Measurements from ENCODE around the gene CPPED1. TPM values are rescaled to one million over a fixed set of nuclear protein-coding genes. Genes with fewer than 3 reads are reported as not detected.

The CPPED1 gene, protein sequence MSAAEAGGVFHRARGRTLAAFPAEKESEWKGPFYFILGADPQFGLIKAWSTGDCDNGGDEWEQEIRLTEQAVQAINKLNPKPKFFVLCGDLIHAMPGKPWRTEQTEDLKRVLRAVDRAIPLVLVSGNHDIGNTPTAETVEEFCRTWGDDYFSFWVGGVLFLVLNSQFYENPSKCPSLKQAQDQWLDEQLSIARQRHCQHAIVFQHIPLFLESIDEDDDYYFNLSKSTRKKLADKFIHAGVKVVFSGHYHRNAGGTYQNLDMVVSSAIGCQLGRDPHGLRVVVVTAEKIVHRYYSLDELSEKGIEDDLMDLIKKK
- polyA plus RNA-seq (2013, experiment 1 of 2): 36.4 TPM
- polyA plus RNA-seq (2013, experiment 2 of 2): 38.6 TPM

DNA sequence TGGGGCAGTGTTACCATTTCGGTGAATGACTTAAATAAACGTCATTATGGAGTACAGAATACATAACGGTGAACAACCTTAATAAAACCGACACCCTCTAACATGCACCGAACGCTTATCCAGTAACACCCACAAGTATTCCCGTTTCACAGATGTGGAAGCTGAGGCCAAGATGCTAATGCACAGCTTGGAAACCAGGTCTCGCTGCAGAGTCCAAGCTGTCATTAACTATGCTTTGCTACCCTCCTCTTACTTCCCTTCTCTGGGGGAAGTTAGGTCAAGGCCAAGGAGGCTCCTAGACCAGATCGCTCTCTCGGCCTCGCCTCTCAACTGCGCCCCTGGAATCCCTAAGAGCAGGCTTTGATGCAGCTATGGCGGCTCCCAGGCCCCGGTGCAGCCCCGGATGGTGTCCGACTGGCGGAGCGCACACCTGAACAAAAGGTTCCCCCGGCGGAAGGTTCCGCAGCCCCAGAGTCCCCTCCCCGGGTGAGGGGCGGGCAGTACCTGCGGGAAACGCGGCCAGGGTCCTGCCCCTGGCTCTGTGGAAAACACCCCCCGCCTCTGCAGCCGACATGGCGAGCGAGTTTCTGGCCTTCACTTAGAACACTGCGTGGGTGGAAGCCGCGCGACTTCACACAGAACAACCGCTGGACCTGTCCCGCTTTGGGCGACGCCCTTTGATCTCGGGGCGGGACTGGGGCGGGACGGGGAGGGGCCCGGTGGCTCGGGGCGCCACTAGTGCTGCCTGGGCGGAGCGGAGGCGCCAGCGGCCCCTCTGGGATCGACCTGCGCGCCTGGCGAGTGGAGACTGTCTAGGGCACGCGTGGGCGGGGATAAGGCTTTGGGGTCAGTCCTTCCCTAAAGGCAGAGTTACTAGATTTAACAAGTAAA is at the start of gene CPPED1:
CPPED1 (minus strand) TSS at position 685 of the 891 bp plus-strand sequence; CDS start at position 574, 111 bp downstream.
- peak; percentile 92 for DNase-seq
- Histone ChIP-seq H3K9ac (ENCODE audit: low read length) (peak within 1 kb of the TSS; percentile 82), H3K27ac (ENCODE audit: low read length, poor library complexity, severe bottlenecking) (peak within 1 kb of the TSS; percentile 95), H2AK5ac (ENCODE audit: low read length, severe bottlenecking) (peak within 1 kb of the TSS; percentile 5), H3K23ac (ENCODE audit: low read length in 2 of 2) (peak within 1 kb of the TSS in 1 of 2 experiments; percentile 83), H3K79me1 (replicated peaks; ENCODE audit: low read length, poor library complexity, severe bottlenecking) (peaks cover 15% of the 10 kb centered on the region), H2BK120ac (ENCODE audit: low read depth, low read length) (peak within 1 kb of the TSS; percentile 84), H2BK5ac (ENCODE audit: low read depth, low read length, poor library complexity, severe bottlenecking) (no peak within 1 kb of the TSS), H2BK15ac (ENCODE audit: low read depth, poor library complexity, severe bottlenecking) (no peak within 1 kb of the TSS), H2AFZ (ENCODE audit: low read depth, low read length) (peak within 1 kb of the TSS; percentile 81), H3K27me3 (ENCODE audit: control insufficient read depth in 1 of 2, insufficient read depth in 1 of 2, low read length in 2 of 2) (no peaks in the 10 kb centered on the region), H2BK12ac (ENCODE audit: low read length in 2 of 2) (peak within 1 kb of the TSS; percentile 63 to 86), H3K18ac (ENCODE audit: low read depth in 1 of 2, low read length in 2 of 2) (peak within 1 kb of the TSS; percentile 86 to 99), H3K9me3 (ENCODE audit: control insufficient read depth, low read length) (no peaks in the 10 kb centered on the region), H3K4me1 (ENCODE audit: control insufficient read depth, insufficient read depth, low read depth, low read length) (peaks cover 8% of the 10 kb centered on the region), H4K8ac (ENCODE audit: low read length) (peak within 1 kb of the TSS; percentile 93), H3K14ac (ENCODE audit: low read length in 2 of 2) (peak within 1 kb of the TSS in 1 of 2 experiments; percentile 3), H3K4me2 (ENCODE audit: low read length, poor library complexity, severe bottlenecking) (peak within 1 kb of the TSS; percentile 58), H3K4ac (ENCODE audit: low read depth in 1 of 2, low read length in 2 of 2) (peak within 1 kb of the TSS; percentile 91 to 95), H3K36me3 (ENCODE audit: control insufficient read depth in 1 of 2, insufficient read depth in 2 of 2, low read depth in 1 of 2, low read length in 2 of 2) (no peaks in the 10 kb centered on the region), H3K4me3 (ENCODE audit: insufficient read depth in 1 of 2, low read depth in 1 of 2, low read length in 2 of 2) (peak within 1 kb of the TSS; percentile 78 to 92), H4K91ac (ENCODE audit: low read length) (peak within 1 kb of the TSS; percentile 81)
- WGBS: 6% methylated on average over 50 of the region's 56 CpGs

DNA sequence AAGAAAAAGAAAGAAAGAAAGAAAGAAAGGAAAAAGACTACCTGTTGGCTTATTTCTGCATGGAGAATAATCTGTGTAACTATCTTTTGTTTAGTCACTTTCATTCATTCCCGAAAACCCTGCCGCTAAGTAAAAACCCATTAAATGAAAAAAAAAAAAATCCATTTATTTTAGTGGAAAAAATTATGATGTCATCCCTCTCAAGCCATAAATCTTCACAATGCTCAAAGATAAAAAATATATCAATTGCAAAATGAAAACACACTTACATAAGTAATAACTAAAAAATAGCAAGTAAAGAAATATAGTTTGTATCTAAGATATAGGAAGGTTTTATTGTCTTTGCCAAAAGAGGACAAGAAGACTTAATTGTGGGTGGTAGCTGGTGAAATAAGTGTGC is 46.5 kb upstream of the CPPED1 start:
- no peak for DNase-seq
- Histone ChIP-seq H3K36me3 (ENCODE audit: control insufficient read depth in 1 of 2, insufficient read depth in 2 of 2, low read depth in 1 of 2, low read length in 2 of 2) (no peaks in the 10 kb centered on the region), H2AFZ (ENCODE audit: low read depth, low read length) (no peak overlapping the region), H3K4me2 (ENCODE audit: low read length, poor library complexity, severe bottlenecking) (no peak overlapping the region), H3K9me3 (ENCODE audit: control insufficient read depth, low read length) (no peaks in the 10 kb centered on the region), H3K79me1 (replicated peaks; ENCODE audit: low read length, poor library complexity, severe bottlenecking) (no peaks in the 10 kb centered on the region), H3K9ac (ENCODE audit: low read length) (no peak overlapping the region), H3K27me3 (ENCODE audit: control insufficient read depth in 1 of 2, insufficient read depth in 1 of 2, low read length in 2 of 2) (no peaks in the 10 kb centered on the region), H2BK12ac (ENCODE audit: low read length in 2 of 2) (no peak overlapping the region), H3K18ac (ENCODE audit: low read depth in 1 of 2, low read length in 2 of 2) (no peak overlapping the region), H3K14ac (ENCODE audit: low read length in 2 of 2) (no peak overlapping the region), H2AK5ac (ENCODE audit: low read length, severe bottlenecking) (no peak overlapping the region), H2BK5ac (ENCODE audit: low read depth, low read length, poor library complexity, severe bottlenecking) (no peak overlapping the region), H3K4me1 (ENCODE audit: control insufficient read depth, insufficient read depth, low read depth, low read length) (no peaks in the 10 kb centered on the region), H3K4ac (ENCODE audit: low read depth in 1 of 2, low read length in 2 of 2) (no peak overlapping the region), H2BK120ac (ENCODE audit: low read depth, low read length) (no peak overlapping the region), H3K27ac (ENCODE audit: low read length, poor library complexity, severe bottlenecking) (no peak overlapping the region), H3K23ac (ENCODE audit: low read length in 2 of 2) (no peak overlapping the region), H2BK15ac (ENCODE audit: low read depth, poor library complexity, severe bottlenecking) (no peak overlapping the region), H4K8ac (ENCODE audit: low read length) (no peak overlapping the region), H4K91ac (ENCODE audit: low read length) (no peak overlapping the region), H3K4me3 (ENCODE audit: insufficient read depth in 1 of 2, low read depth in 1 of 2, low read length in 2 of 2) (no peak overlapping the region)
- WGBS: no CpG with 5 or more reads among the region's 2 CpGs

DNA sequence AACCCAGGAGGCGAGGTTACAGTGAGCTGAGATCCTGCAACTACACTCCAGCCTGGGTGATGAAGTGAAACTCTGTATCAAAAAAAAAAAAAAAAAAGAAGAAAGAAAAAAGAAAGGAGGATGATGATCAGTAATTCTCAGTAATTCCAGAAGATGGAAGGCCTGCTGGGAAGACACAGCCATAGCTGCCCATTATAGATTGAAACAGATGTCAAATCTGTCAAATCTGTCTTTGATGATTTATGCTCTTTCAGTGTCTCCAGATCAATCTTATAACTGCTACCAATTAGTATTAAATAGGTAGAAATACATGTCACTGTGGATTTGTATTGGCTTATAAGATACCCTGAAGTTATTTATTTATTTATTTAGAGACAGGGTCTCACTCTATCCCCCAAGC is 42.9 kb upstream of the CPPED1 start:
- 94% methylated on average over 1 of the region's 1 CpG for WGBS

DNA sequence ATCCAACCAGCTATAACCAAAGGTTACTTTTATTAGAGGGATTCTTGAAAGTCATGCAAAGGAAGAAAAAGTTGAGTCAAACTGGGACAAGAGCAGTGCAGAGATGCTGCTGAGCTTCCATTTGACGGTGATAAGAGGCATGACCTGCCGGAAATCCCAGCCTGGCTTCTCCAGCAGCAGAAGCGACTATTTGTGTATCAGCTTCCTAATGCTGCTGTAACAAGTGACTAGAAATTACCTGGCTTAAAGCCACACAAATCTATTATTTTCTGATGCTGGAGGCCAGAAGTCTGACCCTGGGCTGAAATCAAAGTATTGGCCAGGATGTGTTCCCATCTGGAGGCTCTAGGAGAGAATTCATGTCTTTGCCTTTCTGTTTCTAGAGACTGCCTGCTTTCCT is 41.6 kb upstream of the CPPED1 start:
- H2BK120ac ChIP-seq (ENCODE audit: low read depth, low read length): no peak overlapping the region
- no peaks in the 10 kb centered on the region for H3K4me1 ChIP-seq (ENCODE audit: control insufficient read depth, insufficient read depth, low read depth, low read length)
- H3K4me3 ChIP-seq (ENCODE audit: insufficient read depth in 1 of 2, low read depth in 1 of 2, low read length in 2 of 2): no peak overlapping the region
- no peak for DNase-seq
- no peak overlapping the region for H3K14ac ChIP-seq (ENCODE audit: low read length in 2 of 2)
- no peak overlapping the region for H2BK15ac ChIP-seq (ENCODE audit: low read depth, poor library complexity, severe bottlenecking)
- H4K8ac ChIP-seq (ENCODE audit: low read length): no peak overlapping the region
- H3K4ac ChIP-seq (ENCODE audit: low read depth in 1 of 2, low read length in 2 of 2): no peak overlapping the region
- H4K91ac ChIP-seq (ENCODE audit: low read length): no peak overlapping the region
- no peaks in the 10 kb centered on the region for H3K79me1 ChIP-seq (replicated peaks; ENCODE audit: low read length, poor library complexity, severe bottlenecking)
- H3K9ac ChIP-seq (ENCODE audit: low read length): no peak overlapping the region
- no peak overlapping the region for H2AFZ ChIP-seq (ENCODE audit: low read depth, low read length)
- H3K23ac ChIP-seq (ENCODE audit: low read length in 2 of 2): no peak overlapping the region
- H2AK5ac ChIP-seq (ENCODE audit: low read length, severe bottlenecking): no peak overlapping the region
- H3K27ac ChIP-seq (ENCODE audit: low read length, poor library complexity, severe bottlenecking): no peak overlapping the region
- no peak overlapping the region for H3K18ac ChIP-seq (ENCODE audit: low read depth in 1 of 2, low read length in 2 of 2)
- WGBS: 75% methylated on average over 3 of the region's 3 CpGs
- H3K27me3 ChIP-seq (ENCODE audit: control insufficient read depth in 1 of 2, insufficient read depth in 1 of 2, low read length in 2 of 2): no peaks in the 10 kb centered on the region
- no peak overlapping the region for H3K4me2 ChIP-seq (ENCODE audit: low read length, poor library complexity, severe bottlenecking)
- H3K36me3 ChIP-seq (ENCODE audit: control insufficient read depth in 1 of 2, insufficient read depth in 2 of 2, low read depth in 1 of 2, low read length in 2 of 2): no peaks in the 10 kb centered on the region
- H2BK5ac ChIP-seq (ENCODE audit: low read depth, low read length, poor library complexity, severe bottlenecking): no peak overlapping the region
- H3K9me3 ChIP-seq (ENCODE audit: control insufficient read depth, low read length): no peaks in the 10 kb centered on the region
- no peak overlapping the region for H2BK12ac ChIP-seq (ENCODE audit: low read length in 2 of 2)

More for the DNA sequence above, 42.9 kb upstream of the CPPED1 start:
- no peak overlapping the region for H3K18ac ChIP-seq (ENCODE audit: low read depth in 1 of 2, low read length in 2 of 2)
- no peaks in the 10 kb centered on the region for H3K79me1 ChIP-seq (replicated peaks; ENCODE audit: low read length, poor library complexity, severe bottlenecking)
- no peak overlapping the region for H3K27ac ChIP-seq (ENCODE audit: low read length, poor library complexity, severe bottlenecking)
- H3K4me3 ChIP-seq (ENCODE audit: insufficient read depth in 1 of 2, low read depth in 1 of 2, low read length in 2 of 2): no peak overlapping the region
- H3K14ac ChIP-seq (ENCODE audit: low read length in 2 of 2): no peak overlapping the region
- H2BK5ac ChIP-seq (ENCODE audit: low read depth, low read length, poor library complexity, severe bottlenecking): no peak overlapping the region
- no peak overlapping the region for H3K23ac ChIP-seq (ENCODE audit: low read length in 2 of 2)
- no peak overlapping the region for H3K9ac ChIP-seq (ENCODE audit: low read length)
- no peak overlapping the region for H2BK15ac ChIP-seq (ENCODE audit: low read depth, poor library complexity, severe bottlenecking)
- no peaks in the 10 kb centered on the region for H3K27me3 ChIP-seq (ENCODE audit: control insufficient read depth in 1 of 2, insufficient read depth in 1 of 2, low read length in 2 of 2)
- H4K91ac ChIP-seq (ENCODE audit: low read length): no peak overlapping the region
- H3K4ac ChIP-seq (ENCODE audit: low read depth in 1 of 2, low read length in 2 of 2): no peak overlapping the region
- H3K9me3 ChIP-seq (ENCODE audit: control insufficient read depth, low read length): no peaks in the 10 kb centered on the region
- no peaks in the 10 kb centered on the region for H3K36me3 ChIP-seq (ENCODE audit: control insufficient read depth in 1 of 2, insufficient read depth in 2 of 2, low read depth in 1 of 2, low read length in 2 of 2)
- no peak overlapping the region for H2BK120ac ChIP-seq (ENCODE audit: low read depth, low read length)
- H2AK5ac ChIP-seq (ENCODE audit: low read length, severe bottlenecking): no peak overlapping the region
- H3K4me2 ChIP-seq (ENCODE audit: low read length, poor library complexity, severe bottlenecking): no peak overlapping the region
- no peak overlapping the region for H2BK12ac ChIP-seq (ENCODE audit: low read length in 2 of 2)
- no peak overlapping the region for H4K8ac ChIP-seq (ENCODE audit: low read length)
- H2AFZ ChIP-seq (ENCODE audit: low read depth, low read length): no peak overlapping the region
- no peak for DNase-seq
- no peaks in the 10 kb centered on the region for H3K4me1 ChIP-seq (ENCODE audit: control insufficient read depth, insufficient read depth, low read depth, low read length)

Data from mesenchymal stem cell (in vitro differentiated cells and primary cell).